GM18870 (cell line): ENCODE data around the gene IL31.

Source experiments
- ATAC-seq: cut with Tn5 transposase; IDR thresholded peaks from one replicate; pipeline ENCODE4 v1.9.1; 2021; ENCODE audit warnings: moderate library complexity; ENCODE audit not compliant: unreplicated experiment

The IL31 gene

GRCh38 chr12:122133192-122133950, 40.6 kb downstream of the IL31 start:
- no peak for ATAC-seq

GRCh38 chr12:122130150-122130549, 43.9 kb downstream of the IL31 start:
- ATAC-seq, result no peak

- no peak for ATAC-seq
Measured at GRCh38 chr12:122129131-122129530, 44.9 kb downstream of the IL31 start.

- no peak for ATAC-seq
Measured at GRCh38 chr12:122128481-122128880, 45.5 kb downstream of the IL31 start.

GRCh38 chr12:122127839-122128238, 46.2 kb downstream of the IL31 start:
- no peak for ATAC-seq

GRCh38 chr12:122126713-122127597, 47.1 kb downstream of the IL31 start:
- no peak for ATAC-seq

GRCh38 chr12:122126342-122126635, 47.7 kb downstream of the IL31 start:
- ATAC-seq, result no peak

GRCh38 chr12:122125452-122126341, 48.3 kb downstream of the IL31 start:
- ATAC-seq, result no peak

GRCh38 chr12:122124370-122124769, 49.7 kb downstream of the IL31 start:
- no peak for ATAC-seq

- no peak for ATAC-seq
Measured at GRCh38 chr12:122123761-122124145, 50.3 kb downstream of the IL31 start.

GRCh38 chr12:122123051-122123760, 50.8 kb downstream of the IL31 start:
- ATAC-seq, result no peak
